HG02763 (cell line): ENCODE results near the gene TBX5.

Source experiments
- ATAC-seq: cut with Tn5 transposase; IDR thresholded peaks from one replicate; pipeline ENCODE4 v1.9.1; 2021; ENCODE audit warnings: mild to moderate bottlenecking, moderate library complexity; ENCODE audit not compliant: unreplicated experiment

Gene TBX5

DNA sequence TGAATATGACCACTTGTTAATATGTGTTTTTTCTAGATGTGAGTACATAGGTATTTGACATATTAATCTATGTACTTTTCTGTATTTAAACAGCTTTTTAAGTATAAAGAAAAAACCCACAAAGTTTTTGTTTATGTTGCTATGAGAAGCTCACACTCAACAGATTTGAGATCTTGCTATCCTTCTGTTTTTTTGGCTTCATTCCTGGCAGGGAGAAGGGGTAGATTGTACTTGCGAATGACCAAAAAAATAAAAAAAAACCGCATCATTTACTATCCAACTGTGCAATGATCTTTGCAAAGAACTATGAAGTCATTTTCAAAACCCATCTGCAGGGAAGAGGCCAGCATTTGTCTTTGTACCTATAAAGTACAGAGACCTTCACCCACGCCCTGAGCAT is 28.4 kb upstream of the TBX5 start:
- no peak for ATAC-seq

DNA sequence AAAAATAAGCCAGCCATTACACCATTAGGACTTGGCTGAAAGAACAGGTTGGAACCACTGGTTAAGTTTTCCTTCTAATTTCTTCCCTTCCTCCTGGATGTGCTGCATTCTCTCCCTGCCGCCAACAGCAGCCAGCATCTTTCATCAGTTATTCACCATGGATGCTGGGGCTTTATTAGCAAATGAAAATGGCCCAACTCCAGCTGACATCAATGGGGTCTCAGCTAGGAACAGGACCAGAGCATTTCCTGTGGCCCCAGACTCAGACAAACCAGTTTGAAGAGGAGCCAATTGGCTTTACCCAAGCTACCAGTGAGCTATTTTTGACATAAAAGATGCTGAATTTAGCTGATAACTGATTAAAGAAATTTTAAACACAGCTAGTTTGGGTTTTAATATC is 26.0 kb upstream of the TBX5 start:
- ATAC-seq = no peak

DNA sequence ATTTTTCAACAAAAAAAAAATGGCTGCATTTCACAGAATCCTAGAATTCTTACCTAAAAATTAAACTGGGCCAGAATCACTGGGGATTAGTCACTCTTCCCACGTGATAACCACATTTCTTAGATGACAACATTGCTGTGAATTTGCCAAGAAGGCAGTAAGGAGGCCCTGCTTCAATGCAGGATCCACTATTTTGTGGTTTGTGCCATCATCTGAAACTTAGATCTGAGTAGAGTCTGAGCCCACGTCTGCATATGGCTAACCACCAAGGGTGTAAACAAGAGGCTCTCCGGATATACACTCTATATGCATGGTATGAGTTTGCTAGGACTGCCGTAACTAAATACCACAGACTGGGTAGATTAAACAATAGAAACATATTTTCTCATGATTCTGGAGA is 24.4 kb upstream of the TBX5 start:
- no peak for ATAC-seq

DNA sequence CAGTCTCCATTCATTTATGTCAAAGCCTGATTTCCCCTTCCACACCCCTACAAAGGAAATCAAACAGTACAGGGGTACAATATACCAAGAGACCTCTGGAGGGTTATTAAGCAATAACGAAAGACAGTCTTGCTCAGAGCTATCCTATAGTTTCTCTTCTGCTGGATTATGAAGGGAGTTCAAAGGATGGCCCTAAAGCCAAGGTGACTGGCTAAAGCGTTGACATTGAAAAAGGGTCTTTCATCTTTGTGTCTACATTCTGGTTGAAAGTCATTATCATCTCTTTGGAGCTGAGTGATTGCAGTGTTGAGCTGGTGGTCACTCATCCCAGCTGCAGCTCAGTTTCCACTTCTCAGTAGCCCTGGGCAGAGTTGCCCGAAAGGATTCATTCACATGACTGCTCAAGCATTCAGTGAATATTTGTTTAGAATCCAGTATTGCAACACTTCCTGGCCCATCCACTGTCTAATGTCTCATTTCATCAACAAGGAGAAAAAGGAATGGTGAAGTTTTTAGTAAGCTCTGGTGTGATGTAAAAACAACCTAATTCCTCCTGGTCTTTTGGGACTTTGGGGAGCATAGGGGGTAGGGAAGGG is 19.2 kb upstream of the TBX5 start:
- ATAC-seq = no peak

DNA sequence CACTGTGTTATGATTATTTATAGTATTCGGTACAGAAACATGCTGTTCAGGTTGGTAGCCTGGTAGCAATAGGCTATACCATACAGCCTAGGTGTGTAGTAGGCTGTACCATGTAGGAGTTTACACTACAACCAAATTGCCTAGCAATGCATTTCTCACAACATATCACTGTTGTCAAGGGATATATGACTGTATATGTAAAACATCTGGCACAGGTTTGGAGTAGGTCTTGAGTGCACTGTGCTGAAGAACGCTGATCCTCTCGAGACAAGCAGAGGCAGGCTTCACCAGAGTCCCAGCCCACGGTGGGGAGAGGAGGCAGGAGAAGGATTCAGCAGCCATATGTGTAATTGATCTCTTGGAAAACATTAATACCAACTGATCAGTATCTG is 15.0 kb upstream of the TBX5 start:
- no peak for ATAC-seq

DNA sequence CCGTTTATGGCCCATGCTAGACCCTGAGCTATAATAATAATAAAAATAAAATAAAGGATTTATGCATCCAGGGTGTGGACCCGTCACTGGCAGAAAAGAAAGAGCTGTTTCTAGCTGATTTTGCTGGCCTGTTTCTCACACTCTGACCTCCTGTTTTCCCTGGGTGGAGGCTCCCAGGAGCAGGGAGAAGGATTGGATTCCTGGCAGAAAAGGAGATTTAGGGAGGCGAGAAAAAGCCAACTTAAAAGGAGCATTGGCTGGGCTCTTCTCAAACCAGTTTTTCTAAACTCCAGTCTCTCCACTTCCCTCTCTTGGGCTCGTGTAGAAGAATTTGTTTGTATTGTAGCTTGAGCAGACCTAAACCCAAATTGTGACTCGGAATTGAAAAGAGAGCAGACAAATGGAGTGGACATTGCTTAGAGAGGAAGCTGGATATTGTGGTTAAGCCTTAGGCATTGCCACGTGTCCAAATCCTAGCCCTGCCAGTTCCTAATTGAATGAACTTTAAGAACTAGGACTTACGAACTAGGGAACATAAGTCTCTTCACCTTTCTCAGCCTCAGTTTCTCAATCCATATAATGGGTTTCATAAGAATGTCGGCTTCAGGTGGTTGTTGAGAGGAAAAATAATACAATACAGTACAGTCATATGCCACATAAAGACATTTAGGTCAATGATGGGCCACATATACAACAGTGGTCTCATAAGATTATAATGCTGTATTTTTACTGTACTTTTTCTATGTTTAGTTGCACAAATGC is 14.4 kb upstream of the TBX5 start:
- no peak for ATAC-seq

DNA sequence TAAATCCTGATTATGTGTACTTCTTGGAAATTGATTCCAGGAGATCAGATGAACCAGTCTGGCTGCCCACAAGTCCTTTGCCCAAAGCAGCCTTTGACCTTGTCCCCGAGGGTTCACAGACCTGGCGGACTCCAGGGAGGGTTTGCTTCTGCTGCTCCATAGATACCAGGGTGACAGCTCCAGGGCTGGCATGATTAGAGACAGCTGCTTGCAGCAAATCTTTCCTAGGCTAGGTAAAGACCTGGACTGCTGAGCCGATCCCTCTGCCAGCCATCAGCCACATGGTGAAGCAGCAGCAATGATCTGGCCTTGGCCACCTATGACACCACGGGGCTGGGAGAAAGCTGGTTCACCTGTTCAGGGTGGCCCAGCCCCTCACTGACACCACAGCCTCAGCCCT is 10.1 kb upstream of the TBX5 start:
- no peak for ATAC-seq

DNA sequence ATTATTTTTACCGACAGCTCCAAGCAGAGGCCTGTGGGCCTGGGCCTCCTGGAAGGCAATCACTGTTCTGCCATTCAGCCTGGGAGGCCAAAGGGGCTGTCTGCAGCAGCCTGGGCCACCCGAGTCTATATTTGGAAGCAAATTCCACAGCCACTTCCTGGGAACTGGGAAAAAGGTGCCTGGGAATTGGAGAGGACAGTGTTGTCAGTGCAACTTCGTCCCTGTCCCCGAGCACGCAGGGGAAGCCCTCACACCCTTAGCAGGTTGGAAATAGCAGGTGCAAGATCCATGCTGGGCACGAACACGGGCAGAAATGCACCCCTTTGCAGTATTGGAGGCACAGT is 9.6 kb upstream of the TBX5 start:
- ATAC-seq = no peak

DNA sequence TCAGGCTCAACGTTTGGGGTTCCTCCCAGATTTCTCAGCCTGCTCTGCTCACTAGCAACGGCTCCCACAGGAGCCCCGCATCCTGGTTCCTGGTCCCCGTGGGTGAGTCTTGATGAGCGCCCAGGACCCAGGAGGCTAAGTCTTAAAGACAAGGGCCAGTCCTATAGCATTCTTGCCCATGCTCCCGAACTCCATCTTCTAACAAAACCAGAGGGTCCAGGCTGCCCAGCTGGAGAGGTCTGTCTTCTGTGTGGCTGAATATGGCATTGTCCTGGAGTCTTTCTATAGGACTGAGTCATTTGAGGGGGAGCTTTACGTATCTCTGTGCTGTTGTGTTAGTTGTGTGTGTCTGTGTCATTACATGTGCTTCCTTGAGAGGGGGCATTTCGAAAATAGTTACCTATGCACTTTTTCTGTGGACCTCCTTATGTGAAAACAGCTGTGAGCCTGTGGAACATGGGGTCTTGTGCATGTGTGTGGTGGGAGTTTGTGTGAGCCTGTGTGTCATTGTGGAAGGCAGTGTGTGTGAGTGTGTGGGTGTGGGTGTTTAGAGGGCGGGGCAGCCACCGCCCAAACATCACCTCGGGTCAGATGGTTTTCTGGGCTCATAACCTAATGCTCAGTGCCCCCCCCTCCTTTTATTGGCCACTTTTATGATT is 9.1 kb upstream of the TBX5 start:
- ATAC-seq = no peak

DNA sequence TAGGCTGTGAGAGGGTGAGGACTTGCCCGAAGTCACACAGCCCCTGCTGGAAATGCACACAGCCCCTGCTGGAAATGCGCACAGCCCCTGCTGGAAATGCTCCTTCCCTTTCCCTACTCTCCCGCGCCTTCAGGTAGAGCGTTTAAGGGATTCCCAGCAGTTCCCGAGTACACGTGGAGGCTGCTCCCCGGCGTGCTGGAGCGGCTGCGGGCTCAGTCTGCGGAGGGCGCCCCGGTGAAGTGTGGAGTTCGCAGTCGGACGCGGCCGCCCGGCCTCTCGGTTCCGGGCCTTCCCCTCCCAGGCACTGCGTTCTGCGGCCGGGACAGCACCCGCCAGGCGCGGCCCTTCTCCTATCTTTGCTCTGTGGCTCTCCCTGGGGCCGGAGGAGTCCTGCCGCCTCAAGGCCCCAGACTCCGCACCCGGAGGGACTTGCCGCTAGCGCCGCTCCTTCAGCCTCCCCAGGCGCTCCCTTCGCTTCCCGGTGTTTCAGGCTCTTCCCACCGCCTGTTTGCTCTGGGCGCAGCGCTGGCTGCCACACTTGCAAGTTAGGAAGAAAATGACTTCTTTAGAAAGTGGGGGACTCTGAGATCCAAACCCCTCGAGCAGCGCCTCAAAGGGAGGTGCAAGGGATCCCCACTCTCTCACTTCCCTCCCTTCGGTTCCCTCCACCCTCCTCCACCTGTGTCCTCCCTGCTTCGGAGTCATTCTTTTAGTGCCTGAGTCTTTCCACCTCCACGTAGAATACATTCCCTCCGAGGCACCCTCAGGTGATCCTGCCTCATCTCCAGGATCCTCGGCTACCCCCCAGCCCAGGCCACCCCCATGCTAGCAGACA is 8.3 kb upstream of the TBX5 start:
- no peak for ATAC-seq

DNA sequence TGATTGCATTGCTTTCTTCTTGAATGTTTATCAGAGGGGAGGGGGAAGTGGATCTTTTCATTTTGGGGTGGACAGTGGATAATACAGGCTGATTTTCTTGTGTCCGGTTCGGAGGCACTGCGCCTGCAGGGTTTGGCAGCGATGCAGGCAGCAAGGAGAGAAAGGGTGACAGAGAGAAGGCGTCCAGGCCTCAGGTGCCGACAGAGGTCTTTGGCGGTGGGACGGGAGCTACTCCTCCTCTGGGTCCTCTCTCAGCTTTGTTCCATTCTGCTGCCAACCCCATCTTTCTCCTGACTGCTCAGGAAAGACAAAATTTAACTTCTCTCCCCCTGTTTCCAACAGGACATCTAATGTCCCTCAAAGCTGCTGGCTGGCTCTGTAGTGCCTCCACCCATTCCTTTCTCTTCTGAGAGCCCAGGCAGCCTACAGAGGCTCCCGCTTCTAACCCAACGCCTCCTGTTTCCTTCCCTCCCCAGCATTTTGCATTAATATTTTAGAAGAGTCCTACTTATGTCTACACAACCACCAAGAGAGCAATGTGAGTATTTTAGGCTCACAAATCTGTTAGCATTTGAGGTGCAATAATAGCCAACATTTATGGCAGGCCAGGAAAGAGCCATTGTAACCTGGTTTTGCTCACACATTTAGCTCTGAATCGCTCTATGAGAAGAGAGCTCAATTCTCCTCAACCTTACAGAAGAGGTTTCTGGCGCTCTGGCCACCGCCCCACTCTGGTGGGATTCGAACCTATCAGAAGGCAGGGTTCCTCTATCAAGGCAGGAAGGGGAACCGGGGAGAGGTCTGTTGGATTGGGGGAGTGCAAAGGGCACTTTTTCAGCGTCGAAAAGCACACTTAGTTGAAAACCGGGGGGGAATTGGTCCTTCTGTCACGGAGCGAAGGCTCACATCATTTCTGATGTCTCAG is 7.1 kb upstream of the TBX5 start:
- no peak for ATAC-seq

DNA sequence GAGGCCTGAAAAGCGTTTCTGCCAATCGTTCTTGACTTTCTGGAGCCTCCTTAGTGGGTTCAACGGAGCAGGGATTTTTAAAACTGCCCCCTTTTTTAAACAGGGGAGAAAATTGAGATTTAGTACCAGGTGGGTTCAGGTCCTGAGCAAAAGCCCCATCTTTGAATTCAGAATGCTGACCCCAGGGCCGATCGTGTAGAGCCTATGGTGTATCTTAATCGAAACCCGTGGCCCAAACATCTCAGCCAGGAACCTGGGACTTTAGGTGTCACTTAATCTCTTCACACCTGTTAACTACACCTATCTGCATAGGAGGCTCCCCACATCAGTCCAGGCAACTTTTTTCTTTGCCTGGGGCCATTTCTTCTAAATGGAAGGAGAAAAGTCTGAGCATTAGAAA is 6.4 kb upstream of the TBX5 start:
- no peak for ATAC-seq

DNA sequence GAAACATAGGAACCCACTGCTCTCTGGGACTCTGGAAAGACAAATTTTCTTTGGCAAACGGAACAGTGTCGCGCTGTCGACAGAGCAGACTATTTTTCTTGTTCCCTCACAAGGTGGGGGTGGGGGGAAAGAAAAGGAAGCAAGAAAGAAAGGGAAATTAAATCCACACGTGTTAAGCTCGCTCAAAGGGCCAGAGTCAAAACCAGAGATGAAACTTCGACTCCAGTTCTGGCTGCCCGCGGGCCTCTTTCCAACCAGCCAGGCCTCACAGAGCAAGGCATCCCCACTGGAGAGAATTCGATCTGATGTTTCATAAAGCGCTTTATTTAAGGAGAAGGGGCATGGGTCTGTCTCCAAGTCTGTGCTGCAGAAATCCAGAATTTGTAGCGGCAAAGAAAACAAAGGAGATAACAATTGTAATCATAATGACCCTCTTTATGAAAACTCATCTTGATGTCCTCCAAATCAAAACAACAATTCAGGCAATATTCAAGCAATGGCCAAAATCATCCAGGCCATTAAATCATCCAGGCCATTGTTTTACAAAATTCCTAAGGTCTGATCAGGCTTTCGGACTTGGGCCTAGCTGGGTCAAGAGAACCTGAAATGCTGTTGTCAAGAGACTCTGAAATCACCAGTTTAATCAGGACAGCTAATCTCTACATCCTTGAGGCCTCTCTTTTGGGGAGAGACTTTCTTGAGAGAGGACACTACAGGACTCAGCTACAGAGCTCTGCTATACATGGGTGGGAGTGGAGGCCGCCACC is 5.3 kb upstream of the TBX5 start:
- no peak for ATAC-seq

DNA sequence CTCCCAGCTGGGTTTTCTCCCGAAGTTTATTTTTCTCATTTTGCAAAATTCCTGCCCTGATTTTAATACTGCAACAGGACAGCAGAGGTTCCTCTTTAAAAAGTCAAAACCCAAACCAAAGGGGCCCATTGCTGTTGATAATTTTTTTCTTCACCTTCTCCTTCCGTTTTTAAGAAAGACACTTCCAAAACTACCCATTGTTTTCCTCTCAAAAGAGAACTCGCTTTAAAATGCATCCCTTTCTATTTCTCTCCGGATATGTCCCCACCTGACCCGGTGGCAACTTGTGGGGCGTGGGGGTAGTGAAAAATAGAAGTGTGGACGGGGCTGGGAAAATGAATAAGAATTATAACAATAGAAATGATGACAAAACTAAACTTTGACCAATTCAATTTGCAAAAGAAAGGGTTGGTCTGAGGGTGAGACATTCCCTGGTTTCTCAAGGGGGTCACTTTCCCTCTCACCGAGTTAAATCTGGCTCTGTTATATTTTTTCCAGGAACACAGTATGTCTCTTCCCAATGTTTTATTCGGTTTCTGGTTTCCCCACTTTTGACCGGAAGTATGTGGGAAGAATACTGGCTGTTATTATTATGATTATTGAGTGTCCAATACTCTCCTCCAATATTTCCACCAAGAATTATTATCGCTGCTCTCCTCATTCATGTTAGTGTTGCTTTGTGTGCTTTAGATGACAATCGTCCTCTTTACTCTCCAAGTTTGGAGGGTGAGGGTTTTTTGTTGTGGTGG is 4.1 kb upstream of the TBX5 start:
- ATAC-seq = no peak

DNA sequence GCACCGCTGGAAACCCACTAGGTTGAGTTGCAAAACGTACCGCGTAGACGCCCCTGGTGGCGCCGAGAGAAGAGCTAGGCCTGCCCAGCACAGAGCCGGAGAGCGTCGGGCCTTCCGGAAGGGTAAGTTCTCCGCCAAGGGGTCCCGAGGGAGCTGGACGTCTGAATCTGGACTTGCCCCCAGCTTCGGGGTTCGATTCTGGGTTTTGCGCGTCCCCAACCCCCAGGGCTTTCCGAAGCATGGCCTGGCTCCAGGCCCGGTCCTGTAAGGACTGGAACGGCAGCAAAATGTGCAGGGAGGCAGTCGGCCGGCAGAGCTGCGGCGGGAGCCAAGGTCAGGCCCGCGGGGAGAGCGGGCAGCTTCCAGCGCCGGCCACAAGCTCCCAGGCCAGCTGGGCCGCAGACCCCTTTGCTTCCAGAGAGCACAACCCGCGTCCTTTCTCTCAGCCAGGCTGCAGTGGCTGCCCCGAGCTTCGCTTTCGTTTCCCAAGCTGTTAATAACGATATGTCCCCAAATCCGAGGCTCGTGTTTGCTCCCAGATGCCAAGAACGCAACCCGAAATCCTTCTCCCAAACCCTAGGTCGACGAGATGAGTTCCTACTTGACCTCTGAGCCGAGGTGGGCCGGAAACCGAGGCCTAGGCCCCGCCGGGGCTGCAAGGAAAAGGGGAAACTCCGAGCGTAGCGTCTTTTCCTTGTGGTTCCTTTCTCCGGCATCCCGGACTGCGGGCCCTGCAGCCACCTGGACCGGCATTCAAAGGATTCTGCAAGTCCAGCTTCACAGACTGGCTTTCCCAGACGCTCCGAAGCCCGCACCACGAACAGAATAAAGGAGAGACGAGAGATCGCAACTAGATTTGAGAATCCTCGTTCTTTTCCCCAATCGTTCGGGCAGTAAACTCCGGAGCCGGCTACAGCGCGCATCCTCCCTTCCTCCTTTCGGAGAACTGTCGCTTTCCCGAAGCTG is 3.2 kb upstream of the TBX5 start:
- no peak for ATAC-seq

DNA sequence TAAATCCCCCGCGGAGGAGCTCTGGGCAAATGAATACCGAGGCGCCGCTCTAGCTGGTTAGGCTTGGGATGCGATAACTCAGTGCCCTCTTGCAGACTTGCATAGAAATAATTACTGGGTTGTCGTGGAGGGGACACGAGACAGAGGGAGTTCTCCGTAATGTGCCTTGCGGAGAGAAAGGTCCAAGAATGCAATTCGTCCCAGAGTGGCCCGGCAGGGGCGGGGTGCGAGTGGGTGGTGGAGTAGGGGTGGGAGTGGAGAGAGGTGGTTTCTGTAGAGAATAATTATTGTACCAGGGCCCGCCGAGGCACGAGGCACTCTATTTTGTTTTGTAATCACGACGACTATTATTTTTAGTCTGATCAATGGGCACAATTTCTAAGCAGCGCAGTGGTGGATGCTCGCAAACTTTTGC is 2.5 kb upstream of the TBX5 start:
- ATAC-seq = no peak

DNA sequence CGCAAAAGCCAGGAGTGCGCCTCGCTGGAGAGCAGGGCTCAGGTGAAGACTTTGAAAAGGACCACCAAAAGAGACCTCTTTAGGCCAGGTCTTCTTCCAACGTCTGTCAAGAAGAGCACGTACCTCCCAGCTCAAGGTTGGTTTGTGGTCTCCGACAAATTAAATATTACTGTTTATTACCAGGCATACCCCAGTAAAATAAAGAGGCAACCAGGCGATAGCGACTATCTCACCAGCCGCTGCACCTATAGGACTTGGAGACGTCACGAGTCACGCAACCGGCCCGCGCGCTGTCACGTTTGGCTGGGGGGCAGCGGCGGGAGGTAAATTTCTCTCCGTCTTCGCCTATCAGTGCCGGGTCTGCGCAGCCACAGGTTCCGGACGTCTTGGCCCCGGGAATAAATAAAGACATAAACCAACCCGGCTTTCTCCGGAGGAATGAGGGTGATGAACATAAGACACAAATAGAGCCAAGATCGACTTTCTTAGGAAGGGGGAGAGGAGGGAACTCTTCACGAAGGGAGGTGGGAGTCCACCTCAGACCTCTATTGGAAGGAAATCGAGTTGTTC is 2.0 kb upstream of the TBX5 start:
- no peak for ATAC-seq
